Renal pelvis (tissue), 4 donors: ENCODE measurements around the gene ELOB. TPM values are rescaled to one million over a fixed set of nuclear protein-coding genes. Genes with fewer than 3 reads are reported as not detected.

ENCODE experiments used
- DNase-seq: peaks from one replicate; pipeline ENCODE4 v3.0.0-alpha.2; 2013
- polyA plus RNA-seq, 3 donors: library from polyadenylated mRNA; unstranded; fragments of 120-200 nt; gene quantifications; one replicate each; pipeline ENCODE4 v1.2.1, GENCODE V29; 2013; ENCODE audit not compliant: insufficient read length in 3 of 3

ELOB gene
- polyA plus RNA-seq, 3 donors = 203 to 310 (median 281) TPM

- DNase-seq = no peak
Measured at GRCh38 chr16:2771496-2772402, 5.3 kb downstream of the ELOB start.

GRCh38 chr16:2770057-2770951, 6.8 kb downstream of the ELOB start:
- no peak for DNase-seq

GRCh38 chr16:2769675-2770056, 7.4 kb downstream of the ELOB start:
- no peak for DNase-seq

- DNase-seq = no peak
Measured at GRCh38 chr16:2769100-2769529, 8.0 kb downstream of the ELOB start.

GRCh38 chr16:2768403-2769089, 8.5 kb downstream of the ELOB start:
- no peak for DNase-seq

- DNase-seq = no peak
Measured at GRCh38 chr16:2767891-2768290, 9.2 kb downstream of the ELOB start.

- DNase-seq = no peak
Measured at GRCh38 chr16:2767140-2767731, 9.8 kb downstream of the ELOB start.

GRCh38 chr16:2766430-2767139, 10.5 kb downstream of the ELOB start:
- no peak for DNase-seq

GRCh38 chr16:2765462-2766404, 11.3 kb downstream of the ELOB start:
- DNase-seq = no peak

- DNase-seq = no peak
Measured at GRCh38 chr16:2764718-2765117, 12.4 kb downstream of the ELOB start.

- no peak for DNase-seq
Measured at GRCh38 chr16:2763173-2763572, 13.9 kb downstream of the ELOB start.

GRCh38 chr16:2762711-2763110, 14.4 kb downstream of the ELOB start:
- DNase-seq = no peak

GRCh38 chr16:2761886-2762583, 15.0 kb downstream of the ELOB start:
- DNase-seq = no peak

- DNase-seq = no peak
Measured at GRCh38 chr16:2761472-2761871, 15.6 kb downstream of the ELOB start.

GRCh38 chr16:2757344-2757743, 19.7 kb downstream of the ELOB start:
- DNase-seq = no peak

GRCh38 chr16:2756288-2757015, 20.6 kb downstream of the ELOB start:
- no peak for DNase-seq

- DNase-seq = no peak
Measured at GRCh38 chr16:2755158-2755557, 21.9 kb downstream of the ELOB start.

- no peak for DNase-seq
Measured at GRCh38 chr16:2753733-2754020, 23.4 kb downstream of the ELOB start.
